Left renal cortex interstitium (tissue), 4 donors: ENCODE data around the gene QARS1. TPM values are rescaled to one million over a fixed set of nuclear protein-coding genes. Genes with fewer than 3 reads are reported as not detected.
A peak's percentile ranks its signal among the peaks of the same experiment; 100 is the strongest.

Experiments used
- DNase-seq, 4 donors: peaks; one replicate each; pipeline ENCODE4 v3.0.0-alpha.2; 2013; ENCODE audit warnings: low read depth in 4 of 4, low spot score in 2 of 4, missing footprints in 1 of 4
- polyA plus RNA-seq, 4 donors: library from polyadenylated mRNA; unstranded; fragments of 120-200 nt; gene quantifications; one replicate each; pipeline ENCODE4 v1.2.1, GENCODE V29; 2013; ENCODE audit not compliant: insufficient read length in 4 of 4

QARS1 gene
- polyA plus RNA-seq, 4 donors = 286 to 312 (median 308) TPM

GRCh38 chr3:49121132-49121736, 16.7 kb upstream of the QARS1 start:
- DNase-seq = no peak

- DNase-seq = peak; percentile 64 to 90 (median 80)
Observed at GRCh38 chr3:49120438-49121131, 16.0 kb upstream of the QARS1 start, which contains the start of gene USP19. Gene USP19 (minus strand): TSS chr3:49120823. CDS start chr3:49119145, 1,678 bp downstream.

- DNase-seq = no peak
Observed at GRCh38 chr3:49120096-49120437, 15.5 kb upstream of the QARS1 start.

- DNase-seq = no peak
Observed at GRCh38 chr3:49119439-49119838, 14.9 kb upstream of the QARS1 start.

- no peak for DNase-seq
Observed at GRCh38 chr3:49119036-49119435, 14.5 kb upstream of the QARS1 start.

GRCh38 chr3:49112262-49112661, 7.7 kb upstream of the QARS1 start:
- no peak for DNase-seq

GRCh38 chr3:49111347-49111746, 6.8 kb upstream of the QARS1 start:
- no peak for DNase-seq

- DNase-seq = no peak
Observed at GRCh38 chr3:49110780-49111179, 6.2 kb upstream of the QARS1 start.

- DNase-seq = no peak
Observed at GRCh38 chr3:49108346-49108745, 3.8 kb upstream of the QARS1 start.

GRCh38 chr3:49104052-49104426, 518 bp downstream of the QARS1 start:
- no peak for DNase-seq

GRCh38 chr3:49100046-49100615, 4.4 kb downstream of the QARS1 start:
- DNase-seq = no peak

GRCh38 chr3:49098910-49099630, 5.5 kb downstream of the QARS1 start:
- DNase-seq = no peak

GRCh38 chr3:49098429-49098828, 6.1 kb downstream of the QARS1 start:
- DNase-seq = no peak

GRCh38 chr3:49093853-49094767, 10.4 kb downstream of the QARS1 start, which contains the start of gene QRICH1:
Gene QRICH1 (minus strand): TSS chr3:49094071. CDS start chr3:49077017, 17,054 bp downstream.
- DNase-seq = peak; percentile 93 to 98 (median 98)

- DNase-seq = peak; percentile 63 to 71 (median 66)
Observed at GRCh38 chr3:49092938-49093852, 11.4 kb downstream of the QARS1 start.

- no peak for DNase-seq
Observed at GRCh38 chr3:49081429-49081828, 23.1 kb downstream of the QARS1 start.

- DNase-seq = no peak
Observed at GRCh38 chr3:49079270-49079669, 25.3 kb downstream of the QARS1 start.

GRCh38 chr3:49076646-49077045, 27.9 kb downstream of the QARS1 start:
- no peak for DNase-seq

GRCh38 chr3:49076116-49076515, 28.4 kb downstream of the QARS1 start:
- DNase-seq = no peak
